GM18508 (cell line): Measurements from ENCODE around the gene ZC3H7A.

Experiments used
- ATAC-seq: cut with Tn5 transposase; IDR thresholded peaks from one replicate; pipeline ENCODE4 v1.9.1; 2021; ENCODE audit warnings: moderate number of reproducible peaks; ENCODE audit not compliant: insufficient read depth, unreplicated experiment

Gene ZC3H7A

DNA sequence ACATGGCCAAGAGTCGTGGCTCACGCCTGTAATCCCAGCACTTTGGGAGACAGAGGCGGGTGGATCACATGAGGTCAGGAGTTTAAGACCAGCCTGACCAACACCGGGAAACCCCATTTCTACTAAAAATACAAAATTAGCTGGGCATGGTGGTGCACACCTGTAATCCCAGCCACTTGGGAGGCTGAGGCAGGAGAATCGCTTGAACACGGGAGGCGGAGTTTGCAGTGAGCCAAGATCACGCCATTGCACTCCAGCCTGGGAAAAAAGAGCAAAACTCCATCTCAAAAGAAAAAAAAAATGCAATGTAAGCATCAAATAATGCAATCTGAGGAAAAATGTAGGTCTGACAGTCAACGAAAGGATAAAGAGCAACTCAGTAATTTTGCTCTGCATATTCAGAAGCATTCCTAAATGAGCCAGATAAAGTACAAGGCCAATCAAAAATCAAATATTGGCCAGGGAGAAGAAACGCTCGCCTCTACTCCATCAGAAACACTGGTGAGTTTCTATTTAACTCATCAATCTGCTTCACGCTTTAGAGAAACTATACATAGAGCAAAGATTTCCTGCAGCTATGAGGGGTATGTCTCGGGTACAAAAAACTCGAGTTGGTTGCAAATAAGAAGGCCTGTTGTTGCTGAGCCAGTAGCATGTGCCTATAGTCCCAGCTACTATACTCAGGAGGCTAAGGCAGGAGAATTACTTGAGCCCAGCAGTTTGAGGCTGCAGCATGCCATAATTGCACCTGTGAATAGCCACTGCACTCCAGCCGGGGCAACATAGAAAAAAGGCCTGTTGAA, 58.1 kb downstream of the ZC3H7A start:
- ATAC-seq: no peak

DNA sequence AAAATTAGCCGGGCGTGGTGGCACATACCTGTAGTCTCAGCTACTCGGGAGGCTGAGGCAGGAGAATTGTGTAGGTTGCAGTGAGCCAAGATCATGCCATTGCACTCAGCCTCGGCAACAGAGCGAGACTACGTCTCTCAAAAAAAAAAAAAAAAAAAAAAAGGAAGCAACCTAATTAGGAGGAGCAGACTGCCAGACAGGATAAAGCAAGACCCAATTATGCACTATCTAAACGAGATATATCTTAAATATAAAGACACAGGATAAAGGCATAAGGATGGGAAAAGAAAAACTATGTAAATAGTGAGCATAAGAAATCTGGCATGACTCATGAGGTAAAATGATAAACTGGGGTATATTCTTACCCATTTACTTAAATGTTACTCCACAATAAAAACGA, 59.3 kb downstream of the ZC3H7A start:
- ATAC-seq: no peak

DNA sequence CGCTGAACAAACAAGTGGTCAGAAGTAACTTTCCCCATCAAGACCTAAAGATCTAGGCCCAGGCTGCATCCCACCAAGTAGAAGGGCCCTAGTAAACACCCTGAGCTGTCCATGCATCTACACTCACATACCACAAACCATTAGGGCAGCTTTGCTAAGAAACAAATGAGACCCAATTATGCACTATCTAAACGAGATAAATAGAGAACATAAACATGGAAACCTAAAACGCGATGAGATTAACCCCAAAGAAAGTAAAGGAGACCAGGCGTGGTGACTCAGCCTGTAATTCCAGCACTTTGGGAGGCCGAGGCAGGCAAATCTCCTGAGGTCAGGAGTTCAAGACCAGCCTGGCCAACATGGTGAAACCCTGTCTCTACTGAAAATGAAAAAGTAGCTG, 60.2 kb downstream of the ZC3H7A start:
- ATAC-seq: no peak

DNA sequence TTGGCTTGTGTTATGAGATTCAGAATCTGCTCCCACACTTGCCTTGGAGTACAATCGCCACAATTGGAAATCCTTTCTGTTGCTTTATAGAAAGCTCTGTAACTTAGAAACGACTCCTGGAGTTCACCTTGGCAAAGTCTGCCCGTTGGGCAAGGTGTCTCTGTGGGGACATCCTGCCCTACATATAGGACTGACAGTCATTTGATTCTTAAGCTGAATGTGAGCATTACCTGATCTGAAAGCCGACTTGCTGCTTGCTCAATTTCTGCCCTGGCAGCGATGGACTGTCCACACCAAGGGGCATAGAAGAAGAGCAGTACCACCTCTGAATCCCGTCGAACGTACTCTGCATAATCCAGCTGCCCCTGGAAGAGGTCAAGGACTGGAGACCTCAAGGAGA, 61.3 kb downstream of the ZC3H7A start:
- no peak for ATAC-seq

DNA sequence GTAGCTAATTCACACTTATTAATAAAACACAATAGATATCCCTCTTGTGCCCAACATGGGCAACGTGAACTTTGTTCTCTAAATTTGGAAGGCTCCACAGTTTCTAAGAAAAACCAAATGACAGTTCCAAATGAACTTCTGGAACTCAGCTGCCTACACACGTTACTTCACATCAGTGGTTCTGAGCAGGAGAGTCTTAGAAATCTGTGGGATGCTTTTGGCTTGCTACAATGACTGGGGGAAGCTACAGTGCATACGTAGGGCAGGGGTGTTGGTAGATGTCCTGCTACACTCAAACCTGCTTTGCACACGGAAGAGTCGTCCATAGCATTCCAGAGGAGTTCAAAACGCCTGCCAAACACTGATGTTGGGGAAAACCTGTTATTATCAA, 62.4 kb downstream of the ZC3H7A start:
- ATAC-seq: no peak

DNA sequence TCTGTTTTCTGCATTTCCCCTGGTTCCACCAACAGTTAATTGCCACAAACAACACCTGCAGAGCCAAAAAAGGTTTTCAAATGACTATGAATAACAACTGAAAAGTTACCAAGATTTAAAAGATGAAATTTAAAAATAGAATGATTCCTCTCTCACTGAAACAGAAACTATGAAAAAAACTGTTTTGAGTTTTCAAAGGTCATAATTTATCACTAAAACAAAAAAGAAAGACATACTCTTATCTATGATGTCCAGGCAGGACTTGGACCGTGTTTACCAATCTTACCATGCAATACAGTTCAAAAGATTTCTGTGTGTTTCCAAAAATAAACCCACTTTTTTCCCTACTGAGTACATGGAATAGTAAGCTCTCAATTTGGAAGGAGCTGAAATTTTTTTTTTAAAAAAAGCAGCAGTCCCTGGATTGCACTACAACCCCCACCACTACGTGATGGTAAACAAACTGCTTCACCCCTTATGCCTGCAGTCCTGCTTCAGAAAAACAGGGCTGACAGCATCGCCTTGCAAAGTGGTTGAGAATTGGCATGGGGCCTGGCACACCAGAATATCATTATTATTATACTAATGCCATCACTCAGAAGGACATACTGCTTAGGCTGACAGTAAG, 62.9 kb downstream of the ZC3H7A start:
- ATAC-seq: no peak

DNA sequence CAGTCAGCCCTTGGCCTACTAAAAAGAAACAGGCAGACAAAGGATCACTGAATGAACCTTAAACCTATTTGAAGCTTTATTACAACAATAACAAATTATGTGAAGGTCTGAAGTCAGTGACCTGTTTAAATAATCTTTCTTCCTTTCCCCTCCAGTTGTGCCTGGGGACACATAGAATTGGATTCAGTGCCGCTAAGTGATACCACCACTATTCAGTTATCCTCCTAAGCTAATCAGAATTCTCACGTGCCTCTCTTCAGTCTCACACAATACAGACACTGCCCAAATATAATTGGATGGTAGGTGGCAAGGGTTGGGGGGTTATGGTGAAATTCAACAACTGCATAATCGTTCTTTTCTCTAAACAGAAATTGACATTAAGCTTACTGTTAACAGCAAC, 65.8 kb downstream of the ZC3H7A start:
- ATAC-seq: no peak

DNA sequence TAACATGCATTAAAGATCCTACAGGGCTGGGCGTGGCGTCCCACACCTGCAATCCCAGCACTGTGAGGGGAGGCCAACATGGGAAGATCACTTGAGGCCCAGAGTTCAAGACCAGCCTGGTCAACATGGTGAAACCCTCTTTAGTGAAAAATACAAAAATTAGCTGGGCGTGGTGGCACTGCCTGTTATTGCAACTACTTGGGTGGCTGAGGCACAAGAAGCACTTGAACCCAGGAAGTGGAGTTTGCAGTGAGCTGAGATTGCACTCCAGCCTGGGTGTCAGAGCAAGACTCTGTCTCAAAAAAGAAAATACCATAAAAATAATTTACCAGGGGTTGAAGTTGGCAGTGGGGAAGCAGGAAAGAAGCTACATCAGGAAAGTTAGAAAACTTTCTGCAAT, 67.3 kb downstream of the ZC3H7A start:
- ATAC-seq: no peak

DNA sequence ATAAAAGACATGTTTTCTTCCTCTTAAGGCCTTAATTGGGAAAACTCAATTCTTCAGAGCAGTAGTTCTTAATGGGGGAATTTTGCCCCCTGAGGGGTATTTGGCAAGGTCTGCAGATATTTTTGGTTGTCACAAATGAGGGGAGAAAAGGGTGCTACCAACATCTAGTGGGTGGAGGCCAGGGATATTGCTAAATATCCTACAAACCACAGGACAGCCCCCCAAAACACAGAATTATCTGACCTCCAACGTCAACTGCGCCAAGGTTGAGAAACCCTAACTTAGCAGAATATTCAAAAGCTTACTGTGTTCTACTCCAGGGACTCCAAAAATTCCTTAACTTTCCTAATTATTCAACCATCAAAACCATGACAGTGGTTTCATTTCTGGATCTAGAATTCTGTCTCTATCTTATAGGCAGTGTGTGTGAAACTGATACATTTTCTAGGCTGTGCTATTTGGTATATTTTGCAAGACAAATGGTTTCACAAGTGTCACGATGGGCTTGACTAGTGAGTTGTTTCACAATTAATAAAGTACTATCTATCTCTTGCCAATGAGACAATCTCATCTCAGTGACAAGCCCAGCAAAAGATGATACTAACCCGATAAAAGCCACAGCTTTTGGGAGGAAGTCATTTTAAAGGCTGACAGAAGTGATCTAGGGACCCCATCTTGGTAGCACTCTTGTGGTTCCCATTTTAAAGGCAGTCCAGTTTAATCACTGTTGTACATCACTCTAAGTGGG, 69.1 kb downstream of the ZC3H7A start:
- ATAC-seq: no peak

DNA sequence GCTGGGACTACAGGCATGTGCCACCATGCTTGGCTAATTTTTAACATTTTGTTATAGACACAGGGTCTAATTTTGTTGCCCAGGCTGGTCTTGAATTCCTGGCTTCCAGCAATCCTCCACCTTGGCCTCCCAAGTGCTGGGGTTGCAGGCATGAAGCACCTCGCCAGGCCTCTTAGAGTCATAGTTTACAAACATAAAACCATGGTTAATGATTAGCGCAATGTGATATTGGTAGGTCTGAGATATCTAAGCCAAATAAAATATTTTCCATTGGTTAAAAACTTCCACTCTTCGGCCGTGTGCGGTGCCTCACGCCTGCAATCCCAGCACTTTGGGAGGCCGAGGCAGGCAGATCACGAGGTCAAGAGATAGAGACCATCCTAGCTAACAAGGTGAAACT, 71.0 kb downstream of the ZC3H7A start:
- ATAC-seq: no peak

DNA sequence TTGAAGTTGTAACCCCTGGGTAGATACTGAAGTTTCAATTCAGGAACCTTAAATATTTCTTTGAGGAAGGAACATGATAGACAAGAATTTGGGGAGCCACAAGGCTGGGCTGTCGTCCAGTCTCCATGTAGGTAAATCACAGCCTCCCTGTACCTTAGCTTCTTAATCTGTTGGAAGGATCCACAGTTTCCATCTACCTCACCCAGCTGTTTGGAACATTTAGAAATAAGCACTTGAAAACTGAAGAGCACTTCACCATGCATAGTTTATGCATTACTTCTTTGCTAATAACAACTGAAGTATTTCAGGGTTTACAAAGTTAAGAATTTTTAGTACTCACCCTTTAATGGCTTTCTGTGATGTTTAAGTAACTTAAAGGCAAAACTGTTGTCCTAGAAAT, 71.6 kb downstream of the ZC3H7A start:
- ATAC-seq: no peak

DNA sequence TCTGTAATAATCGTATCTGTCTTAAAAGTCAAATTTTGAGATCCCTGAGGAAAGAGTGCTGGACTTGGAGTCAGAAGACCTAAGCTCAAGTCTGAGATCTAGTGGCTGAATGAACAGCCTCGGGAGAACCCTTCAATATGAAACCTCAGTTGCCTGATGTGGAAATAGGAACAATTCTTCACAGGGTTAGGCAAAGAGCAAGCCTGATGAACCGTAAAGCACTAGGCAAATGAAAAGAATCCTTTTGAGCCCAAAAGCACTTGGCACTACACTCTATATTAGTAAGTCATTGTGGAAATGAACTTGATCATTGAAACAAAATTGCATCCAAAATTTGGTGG, 74.6 kb downstream of the ZC3H7A start:
- no peak for ATAC-seq

DNA sequence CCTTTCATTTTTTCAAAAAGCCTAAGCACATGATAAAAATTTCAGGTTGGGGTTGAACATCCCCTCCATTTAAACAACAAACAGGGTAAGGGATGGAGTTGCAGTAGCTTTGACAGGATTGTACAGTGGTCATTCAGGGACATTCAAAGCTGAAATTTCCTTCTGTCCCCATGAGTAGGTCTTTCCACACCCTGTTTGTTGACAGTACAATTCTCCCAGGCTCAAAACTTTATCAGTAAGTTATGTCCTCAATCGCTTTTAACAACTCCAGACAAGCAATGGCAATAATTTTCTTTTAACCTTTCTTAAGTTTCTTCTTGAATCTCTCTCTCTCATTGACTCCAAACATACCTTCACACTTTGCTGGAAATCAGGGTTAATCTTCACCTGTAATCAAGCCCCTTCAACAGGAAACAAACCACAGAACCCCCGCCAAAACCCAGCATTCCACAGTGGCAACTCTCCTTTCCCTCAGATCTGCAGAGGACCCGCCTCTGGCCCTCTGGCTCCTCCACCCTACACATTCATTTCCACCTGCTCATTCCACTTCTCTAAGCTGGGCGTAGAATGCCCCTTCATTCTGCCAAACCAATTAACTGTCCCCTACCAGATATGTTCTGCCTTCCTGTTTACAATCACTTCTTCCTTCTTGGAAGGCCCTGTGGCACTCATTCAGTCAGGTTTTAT, 75.1 kb downstream of the ZC3H7A start:
- no peak for ATAC-seq

DNA sequence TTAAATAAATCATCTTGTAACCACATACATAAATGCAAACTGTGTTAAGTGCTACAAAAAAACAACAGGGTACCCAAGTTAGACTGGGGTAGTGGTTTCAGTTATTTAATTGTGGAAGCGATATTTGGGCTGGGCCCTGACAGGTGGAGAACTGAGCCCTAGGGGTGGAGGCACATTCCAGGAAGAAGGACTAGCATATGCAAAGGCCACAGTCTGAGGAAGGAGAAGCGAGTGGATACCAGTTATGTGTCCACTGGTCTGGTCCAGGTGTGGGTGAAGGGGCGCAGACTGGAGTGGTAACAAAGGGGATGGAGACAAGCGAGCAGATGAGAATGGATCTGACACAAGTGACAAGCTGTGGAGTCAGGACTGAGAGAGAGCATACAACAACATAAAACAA, 77.3 kb downstream of the ZC3H7A start:
- ATAC-seq: no peak

DNA sequence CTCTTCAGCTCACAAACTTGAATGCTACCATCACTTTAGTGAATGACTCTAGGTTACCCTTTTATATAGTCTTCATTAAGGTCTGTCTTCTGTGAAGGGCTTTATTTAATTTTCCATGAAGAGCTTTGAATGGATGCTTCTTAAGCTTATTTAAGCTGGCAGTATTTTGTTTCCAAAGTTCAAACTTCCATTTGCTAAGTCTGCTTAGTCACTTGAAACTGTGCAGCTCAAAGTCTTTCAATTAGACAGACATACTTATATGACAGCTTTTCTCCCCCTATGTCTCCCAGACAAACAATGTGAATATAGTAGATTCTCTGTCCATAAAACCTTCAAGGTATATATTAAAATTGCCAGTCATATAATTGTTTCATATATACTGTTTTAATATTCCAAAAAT, 77.9 kb downstream of the ZC3H7A start:
- ATAC-seq: no peak

DNA sequence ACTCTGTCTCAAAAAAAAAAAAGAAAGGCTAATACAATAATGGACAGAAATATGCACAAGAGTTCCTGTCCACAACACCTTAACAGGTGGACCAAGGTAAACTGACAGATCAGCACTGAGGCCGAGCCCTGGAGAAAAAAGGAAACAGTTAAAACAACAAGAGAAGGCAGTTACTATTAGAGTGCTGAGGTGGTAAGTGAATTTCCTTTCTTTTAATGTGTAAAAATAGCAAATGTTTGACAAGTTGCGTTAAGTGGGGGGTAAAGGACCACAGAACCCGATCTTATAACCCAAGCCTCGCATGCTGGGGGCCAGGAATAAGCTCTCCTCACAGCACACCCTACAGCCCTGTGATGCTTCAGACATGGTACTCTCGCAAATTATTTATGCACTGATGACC, 79.2 kb downstream of the ZC3H7A start:
- ATAC-seq: no peak

DNA sequence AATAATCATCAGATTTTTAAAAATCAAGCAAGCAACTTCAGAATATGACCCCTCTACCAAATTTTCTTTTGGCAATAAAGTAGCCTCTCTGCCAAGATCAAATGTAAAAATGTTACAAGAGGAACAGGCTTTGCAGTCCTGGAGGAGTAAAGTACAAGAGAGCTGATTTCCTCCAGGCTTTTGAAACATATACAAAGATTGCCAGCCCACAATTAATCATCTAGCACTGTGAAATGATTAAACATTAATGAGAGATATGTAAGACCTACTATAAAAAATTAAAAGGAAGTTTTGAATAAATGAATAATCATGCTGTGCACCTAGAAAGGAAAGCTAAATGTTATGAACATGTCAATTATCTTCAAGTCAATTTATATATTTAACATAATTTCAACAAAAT, 80.7 kb downstream of the ZC3H7A start:
- no peak for ATAC-seq

DNA sequence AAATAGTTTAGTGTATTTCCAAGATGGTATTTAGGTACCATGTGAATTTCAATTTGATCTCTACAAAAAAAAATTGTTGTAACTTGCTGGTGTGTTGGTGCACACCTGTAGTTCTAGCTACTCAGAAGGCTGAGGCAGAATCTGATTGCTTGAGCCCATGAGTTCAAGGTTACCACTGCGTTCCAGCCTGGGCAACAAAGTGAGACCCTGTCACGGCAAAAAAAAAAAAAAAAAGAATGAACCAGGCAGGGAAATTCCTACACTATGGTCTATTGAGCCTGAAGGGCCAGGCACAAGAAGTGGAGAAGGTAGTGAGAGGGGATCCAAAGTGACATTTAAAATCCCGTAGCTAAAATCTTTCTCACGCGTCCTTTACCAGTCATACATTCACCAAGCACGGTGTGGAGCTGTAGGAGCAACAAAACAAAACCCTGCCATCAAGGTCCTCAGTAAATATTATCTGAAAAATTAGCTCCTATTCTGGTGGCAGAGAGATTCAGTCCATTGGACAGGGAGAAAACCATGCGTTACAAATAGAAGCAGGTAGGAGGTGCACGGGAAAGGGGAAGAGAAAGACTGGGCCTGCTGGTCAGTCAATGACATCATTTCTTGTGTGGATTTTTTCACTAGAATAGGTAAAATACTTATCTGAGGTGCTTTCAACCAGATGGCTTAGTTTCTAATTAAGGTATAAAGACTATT, 81.7 kb downstream of the ZC3H7A start:
- ATAC-seq: no peak

DNA sequence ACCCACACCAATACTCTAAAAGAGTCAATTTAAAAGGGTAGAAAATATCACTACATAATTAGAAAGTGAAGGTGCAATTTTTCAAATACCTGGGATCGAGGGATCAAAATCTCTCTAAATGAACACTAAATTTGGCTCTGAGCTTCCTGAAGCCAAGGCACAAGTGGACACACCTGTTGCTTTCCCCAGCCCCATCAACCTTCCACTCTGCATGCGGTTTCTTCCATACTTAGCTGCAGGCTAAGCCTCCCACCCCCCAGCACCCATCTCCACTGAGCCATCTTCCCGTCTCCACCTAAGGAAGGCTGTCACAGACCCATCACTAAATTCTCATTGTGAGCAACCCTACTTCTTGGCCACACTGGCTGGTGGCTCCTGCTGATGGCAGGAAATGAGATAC, 84.9 kb downstream of the ZC3H7A start:
- no peak for ATAC-seq

DNA sequence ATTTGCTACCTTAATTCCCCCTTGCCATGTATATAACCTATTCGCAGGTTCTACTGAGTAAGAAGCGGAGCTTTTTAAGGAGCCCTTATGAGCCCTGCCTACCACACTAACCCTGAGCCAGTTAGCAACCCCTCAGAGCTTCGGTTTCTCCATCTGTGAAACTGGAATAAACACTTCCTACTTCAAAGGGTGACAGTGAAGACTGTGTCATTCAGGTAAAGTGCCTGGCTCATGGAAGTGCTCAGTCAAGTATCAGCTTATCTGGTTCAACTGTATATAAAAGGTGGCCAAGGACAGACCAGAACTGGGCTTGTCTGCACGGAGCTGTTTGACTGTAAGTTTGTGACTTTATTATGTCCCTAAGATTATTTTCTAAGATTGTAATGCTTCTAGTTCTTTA, 85.4 kb downstream of the ZC3H7A start:
- no peak for ATAC-seq

DNA sequence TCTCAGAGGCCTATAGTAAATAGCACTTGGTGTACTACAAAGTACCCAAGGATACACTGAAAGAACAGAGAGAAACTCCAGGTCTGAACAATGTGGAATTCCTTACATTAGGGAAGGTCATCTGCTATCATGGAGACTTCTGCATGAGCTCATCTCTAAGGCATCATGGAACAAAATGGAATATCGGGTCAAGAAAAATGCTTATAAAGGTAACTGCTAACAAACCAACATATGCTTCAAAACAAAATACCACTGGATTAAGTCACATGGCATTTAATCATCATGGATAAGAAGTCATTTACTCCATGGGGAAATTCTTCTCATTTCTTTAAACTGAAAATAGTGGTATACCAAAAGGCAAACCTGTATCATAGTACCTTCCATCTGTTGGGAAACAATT, 88.6 kb downstream of the ZC3H7A start:
- ATAC-seq: no peak
